ENCODE data around the gene SP140.

GRCh38 chr2:230306474-230306873 is 80.9 kb downstream of the SP140 start:
- TF ChIP-seq, protein P1, sequence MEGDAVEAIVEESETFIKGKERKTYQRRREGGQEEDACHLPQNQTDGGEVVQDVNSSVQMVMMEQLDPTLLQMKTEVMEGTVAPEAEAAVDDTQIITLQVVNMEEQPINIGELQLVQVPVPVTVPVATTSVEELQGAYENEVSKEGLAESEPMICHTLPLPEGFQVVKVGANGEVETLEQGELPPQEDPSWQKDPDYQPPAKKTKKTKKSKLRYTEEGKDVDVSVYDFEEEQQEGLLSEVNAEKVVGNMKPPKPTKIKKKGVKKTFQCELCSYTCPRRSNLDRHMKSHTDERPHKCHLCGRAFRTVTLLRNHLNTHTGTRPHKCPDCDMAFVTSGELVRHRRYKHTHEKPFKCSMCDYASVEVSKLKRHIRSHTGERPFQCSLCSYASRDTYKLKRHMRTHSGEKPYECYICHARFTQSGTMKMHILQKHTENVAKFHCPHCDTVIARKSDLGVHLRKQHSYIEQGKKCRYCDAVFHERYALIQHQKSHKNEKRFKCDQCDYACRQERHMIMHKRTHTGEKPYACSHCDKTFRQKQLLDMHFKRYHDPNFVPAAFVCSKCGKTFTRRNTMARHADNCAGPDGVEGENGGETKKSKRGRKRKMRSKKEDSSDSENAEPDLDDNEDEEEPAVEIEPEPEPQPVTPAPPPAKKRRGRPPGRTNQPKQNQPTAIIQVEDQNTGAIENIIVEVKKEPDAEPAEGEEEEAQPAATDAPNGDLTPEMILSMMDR (conservative IDR thresholded peaks at IDR 0.05; ENCODE audit: low read depth, low read length) = no peak
- TF ChIP-seq EZH2 (IDR thresholded peaks at IDR 0.05; ENCODE audit: borderline replicate concordance, low read depth, low read length, poor library complexity, severe bottlenecking) = no peak
